HG02943 (cell line): Measurements from ENCODE around the gene BICC1.

Experiments
- ATAC-seq: cut with Tn5 transposase; IDR thresholded peaks from one replicate; pipeline ENCODE4 v1.9.1; 2021; ENCODE audit warnings: mild to moderate bottlenecking, low read depth, moderate library complexity; ENCODE audit not compliant: unreplicated experiment

The BICC1 gene

DNA sequence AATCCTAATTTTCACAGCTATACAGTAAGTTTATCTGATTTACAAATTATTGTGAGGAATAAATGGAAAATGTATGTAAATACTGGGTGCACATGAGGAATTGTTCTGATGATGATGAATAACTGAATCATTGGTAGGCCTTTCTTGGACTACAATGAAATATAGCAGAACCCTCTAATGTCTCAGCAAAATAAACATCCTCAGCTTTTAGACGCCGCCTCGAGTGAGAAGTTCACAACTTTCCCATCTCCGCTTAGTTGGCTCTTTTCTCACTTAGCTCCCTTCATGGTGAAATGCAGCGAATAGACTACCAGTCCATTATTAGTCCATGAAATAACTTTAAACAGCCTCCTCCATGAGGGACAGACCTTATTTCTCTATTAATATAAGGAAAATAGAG lies 182.3 kb downstream of the BICC1 start:
- no peak for ATAC-seq

DNA sequence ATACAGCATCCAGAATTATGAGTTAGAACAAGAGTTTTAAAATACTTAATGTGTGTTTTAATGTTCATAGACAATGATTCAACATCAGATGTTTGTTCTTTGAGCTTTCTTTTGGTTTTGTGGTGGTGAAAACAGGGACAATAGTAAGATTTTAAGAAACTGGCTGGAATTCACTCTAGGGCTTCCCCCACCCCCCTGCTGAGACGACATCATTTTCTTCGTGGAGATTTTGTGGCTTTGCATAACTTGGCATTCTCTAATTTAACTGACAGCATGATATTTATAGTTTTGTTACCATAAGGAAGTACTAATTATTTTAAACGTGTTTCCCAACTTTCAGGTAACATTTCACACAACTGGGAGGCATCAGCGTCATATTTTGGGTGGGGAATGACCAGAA lies 184.1 kb downstream of the BICC1 start:
- ATAC-seq = no peak

DNA sequence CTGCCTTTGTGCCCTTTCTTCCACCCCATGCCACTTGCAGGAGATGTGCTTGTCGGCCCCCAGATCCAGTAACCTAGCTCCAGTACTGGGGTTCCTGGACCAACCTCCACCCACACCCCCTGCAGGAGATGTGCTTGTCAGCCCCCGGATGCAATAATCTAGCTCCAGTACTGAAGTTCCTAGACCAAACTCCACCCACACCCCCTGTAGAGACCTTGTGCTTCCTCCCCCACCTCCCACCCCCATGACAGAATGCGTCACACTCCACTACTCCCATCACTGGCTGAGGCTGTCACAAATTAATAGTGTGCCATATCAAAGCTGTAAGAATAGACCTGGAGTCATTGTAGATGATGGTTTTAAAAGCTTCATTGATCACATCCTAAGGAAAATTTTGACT lies 185.0 kb downstream of the BICC1 start:
- no peak for ATAC-seq

DNA sequence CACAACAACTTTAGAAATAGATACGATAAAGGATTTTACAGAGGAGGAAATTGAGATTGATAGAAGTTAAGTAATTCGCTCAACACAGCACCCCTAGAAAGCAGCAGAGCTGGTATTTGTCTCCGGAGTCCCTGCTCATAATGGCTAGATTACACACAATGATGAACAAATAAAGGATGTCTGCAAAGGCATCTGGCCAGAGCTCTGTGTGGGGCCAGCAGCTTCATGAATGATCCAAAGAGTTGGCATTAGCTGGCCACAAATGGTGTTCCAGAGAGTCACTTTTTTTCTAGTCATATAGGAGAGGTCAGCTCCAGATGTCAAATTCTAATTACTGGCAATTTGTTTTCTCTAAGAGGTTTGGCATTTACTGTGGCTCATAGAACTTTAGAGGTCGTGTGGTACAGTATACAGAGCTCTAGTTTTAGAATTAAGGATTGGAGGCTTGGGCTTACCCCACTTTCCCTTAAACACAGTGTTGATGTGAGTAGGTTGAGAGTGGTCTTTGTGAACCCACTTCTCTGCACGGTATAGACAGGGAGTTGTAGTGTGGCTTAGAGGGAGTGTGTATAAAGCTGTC lies 186.2 kb downstream of the BICC1 start:
- no peak for ATAC-seq

DNA sequence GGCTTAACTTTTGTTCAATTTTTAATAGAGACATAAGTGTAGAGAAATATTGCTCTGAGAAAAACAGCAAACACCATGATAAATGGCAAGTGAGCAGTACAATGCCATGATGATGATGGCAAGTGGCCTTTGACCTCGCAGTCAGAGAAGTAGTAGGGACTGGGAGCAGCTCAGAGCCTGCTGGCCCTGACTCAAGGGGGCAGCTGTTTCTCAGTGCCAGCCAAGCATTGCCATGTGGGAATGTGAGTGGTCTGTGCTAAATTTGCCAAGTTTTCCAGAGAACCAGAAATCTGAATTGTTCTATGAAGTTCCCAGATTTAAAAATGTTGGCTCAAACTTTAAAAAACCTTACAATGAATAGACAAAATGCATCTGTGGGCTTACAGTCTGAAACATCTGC lies 187.9 kb downstream of the BICC1 start:
- ATAC-seq = no peak

DNA sequence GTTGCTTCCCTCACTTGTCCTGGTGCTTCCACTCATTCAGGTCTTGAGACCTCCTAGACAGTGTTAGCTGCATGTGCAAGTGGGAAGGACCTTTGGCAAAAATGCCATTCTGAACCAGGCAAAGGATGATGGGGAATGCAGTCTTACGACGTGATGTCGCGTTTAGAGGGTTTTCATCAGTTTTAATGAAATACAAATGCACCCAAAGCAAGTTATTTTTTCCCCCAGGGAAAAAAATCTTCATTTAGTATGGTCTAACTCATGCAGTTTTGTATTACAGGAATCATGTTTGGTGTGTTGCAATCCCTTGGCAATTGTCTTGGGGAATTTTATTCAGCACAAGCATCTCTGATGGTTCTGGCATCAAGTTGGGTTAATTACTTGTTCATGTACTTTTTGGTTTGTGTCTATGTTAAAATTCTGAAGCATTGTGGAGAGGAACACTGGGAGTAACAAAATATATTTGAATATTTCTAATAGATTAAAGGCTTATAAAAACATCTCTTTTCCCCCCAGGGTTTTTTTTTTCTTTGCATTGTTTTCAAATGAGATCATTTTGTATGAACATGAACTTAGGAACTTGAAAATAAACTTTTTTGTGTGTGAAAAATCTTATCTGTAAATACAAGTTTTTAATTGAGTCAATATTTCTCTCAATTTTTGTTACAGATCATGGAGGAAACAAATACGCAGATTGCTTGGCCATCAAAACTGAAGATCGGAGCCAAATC lies 188.9 kb downstream of the BICC1 start:
- no peak for ATAC-seq

DNA sequence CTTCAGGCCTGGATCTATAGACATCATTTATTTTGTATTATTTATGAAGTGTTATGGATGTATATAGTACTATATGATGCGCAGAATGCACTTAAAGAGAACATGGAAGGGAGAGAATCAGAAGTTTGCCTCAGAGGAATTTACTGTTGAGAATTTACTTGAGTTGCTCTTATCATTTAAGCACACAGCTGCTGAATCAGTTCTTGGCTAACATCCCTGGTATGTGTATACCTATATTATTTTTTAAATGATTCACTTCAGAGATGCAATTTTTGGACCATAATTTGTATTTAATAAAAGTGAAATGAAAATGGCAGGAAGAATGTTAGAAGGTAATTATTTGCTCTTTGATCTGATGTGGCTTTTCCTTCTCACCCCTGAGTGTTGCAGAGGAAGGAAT lies 191.6 kb downstream of the BICC1 start:
- ATAC-seq = no peak

DNA sequence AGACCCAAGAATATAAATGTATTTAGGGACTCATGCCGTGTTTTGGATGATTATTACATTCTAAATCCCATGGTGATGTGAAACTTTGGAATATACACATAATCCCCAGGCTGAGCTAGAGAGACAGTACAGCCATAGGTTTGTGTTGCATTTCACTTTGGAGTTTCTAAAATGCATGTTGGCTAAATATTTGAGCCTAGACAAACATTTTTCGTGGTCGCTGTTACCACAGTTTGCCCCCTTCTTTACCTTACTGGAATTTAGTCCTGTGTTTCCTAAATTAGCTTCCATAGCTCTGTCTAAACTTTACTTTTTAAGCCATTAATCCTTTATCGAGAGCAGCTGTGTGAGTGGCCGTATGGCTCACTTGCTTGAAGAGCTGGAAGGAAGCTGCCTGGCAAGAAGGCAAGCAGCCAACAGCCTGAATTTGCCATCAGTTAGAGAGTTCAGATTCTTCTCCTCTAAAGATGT lies 192.0 kb downstream of the BICC1 start:
- no peak for ATAC-seq

DNA sequence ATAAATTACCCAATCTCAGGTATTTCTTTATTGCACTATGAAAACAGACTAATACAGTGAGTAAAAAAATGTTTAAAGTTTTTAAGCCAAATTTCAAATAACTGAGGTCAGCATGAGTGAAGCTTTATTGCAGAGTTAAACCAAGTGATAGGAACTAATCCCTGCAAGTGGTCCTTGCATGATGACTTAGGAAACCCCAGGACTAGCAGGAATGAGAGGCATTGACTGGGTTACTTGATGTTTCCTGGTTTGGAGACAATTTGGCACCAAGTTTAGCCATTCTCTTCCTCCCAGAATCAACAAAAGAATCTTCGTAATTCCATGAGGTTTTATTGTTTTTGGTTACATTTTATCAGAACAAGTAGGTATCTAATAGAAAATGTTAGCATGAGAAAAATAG lies 194.2 kb downstream of the BICC1 start:
- ATAC-seq = no peak

DNA sequence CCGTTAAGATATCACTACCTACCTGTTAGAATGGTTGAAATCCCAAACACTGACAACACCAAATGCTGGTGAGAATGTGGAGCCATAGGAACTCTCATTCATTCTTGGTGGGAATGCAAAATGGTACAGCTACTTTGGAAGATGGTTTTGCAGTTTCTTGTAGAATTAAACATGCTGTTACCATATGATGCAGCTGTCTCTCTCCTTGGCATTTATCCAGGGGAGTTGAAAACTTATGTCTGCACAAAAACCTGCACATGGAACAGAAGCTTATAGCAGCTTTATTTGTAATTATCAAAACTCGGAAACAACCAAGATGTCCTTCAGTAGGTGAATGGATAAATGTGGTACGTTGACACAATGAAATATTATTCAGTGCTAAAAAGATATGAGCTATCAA lies 199.5 kb downstream of the BICC1 start:
- no peak for ATAC-seq

DNA sequence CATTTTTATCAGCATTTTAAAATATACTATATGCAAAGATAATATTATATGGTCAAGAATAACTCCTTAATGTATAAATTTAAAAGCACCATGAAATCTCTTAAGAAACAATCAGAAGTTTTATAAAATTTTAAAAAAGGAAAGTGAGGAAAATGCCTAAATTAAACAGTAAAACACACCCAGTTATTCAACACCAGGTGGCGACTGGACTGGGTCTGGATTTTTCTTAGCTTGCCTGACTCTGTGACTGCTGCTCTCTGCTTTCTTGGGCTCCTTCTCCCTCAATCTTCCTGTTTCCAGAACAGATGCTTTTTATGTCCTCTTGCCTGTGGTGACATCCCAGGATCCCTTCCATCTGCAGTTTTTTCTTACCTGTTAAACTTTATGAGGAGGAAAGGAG lies 200.3 kb downstream of the BICC1 start:
- no peak for ATAC-seq

DNA sequence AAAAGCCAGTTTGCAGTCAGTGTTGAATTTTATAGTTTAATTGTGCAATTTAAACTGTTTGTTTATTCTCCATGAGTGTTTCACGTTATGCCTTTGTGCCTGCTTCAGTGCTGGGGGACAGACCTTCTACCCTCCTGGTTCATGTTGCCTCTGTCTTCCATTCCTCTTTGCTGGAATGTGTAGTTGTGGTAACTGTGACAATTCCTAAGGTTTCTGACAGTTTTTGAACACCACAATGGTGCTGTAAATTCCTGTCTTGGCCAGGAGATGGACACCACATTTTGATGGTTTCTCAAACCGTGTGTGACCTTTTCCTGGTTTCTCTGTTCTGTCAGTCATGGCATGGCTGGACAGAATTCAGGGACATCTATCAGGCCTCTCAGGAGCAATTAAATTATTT lies 201.7 kb downstream of the BICC1 start:
- ATAC-seq = no peak

DNA sequence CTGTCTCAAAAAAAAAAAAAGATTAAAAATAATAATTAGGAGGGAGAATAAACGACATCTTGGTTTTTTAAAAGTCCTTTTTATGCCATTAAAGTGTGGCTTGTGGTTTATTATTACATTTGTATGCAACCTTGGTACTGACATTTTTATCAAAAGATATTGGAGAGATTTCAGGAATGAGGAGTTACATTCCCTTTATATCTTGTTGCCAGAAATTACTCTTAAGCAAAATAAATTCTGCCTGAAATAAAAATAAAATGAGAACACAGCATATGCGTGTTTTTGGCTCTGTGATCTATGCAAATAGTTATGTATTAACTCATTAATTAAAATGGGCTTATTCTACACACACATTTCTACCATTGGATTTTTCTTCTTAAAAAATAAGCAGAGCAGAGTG lies 202.4 kb downstream of the BICC1 start:
- no peak for ATAC-seq

DNA sequence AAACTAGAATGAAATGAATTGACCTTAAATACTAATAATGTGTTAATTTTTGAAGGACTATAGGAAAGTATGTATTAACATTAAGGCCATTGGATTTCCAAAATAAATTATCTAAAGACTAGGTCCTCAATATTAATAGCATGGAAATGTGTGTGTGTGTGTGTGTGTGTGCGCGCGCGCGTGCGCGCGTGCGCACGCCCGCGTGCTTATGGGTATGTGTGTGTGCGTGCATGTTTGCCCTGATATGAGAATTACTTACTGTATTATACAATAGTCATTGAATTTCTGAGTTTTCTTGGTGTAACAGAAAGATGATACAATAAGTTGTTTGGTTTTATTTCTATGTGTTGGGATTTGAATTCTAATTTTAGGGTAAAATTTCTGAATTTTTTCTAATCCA lies 205.9 kb downstream of the BICC1 start:
- ATAC-seq = no peak

DNA sequence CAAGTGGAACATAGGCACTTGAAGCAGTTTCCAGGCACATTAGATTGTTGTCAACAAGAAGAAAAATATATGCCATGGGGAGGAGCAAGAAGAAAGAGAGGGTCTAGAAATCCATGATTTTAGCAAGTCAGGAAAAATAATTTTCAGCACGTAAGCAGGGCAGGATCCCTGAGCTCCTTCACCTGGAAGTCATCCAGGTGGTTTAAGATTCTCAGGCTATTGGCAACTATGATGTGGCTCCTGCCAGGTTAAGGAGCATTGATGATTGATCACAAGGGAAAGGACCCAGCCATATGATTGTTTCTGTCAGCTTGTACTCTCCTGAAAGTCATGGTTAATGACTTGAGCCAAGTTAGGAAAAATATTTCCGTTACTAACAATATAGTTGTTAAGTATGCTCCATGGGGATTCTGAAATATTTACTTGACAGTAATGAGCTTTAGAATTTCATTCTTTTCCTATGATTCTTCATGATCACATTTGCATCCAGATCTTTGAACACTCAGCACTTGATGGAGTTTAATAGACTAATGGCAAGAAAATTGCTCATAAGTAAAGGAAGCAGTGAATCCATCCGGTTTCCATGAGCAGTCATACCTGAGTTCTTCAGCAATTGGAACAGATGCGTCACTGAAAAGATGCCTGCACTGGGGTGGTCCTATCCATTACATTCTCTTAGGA lies 209.1 kb downstream of the BICC1 start:
- no peak for ATAC-seq

DNA sequence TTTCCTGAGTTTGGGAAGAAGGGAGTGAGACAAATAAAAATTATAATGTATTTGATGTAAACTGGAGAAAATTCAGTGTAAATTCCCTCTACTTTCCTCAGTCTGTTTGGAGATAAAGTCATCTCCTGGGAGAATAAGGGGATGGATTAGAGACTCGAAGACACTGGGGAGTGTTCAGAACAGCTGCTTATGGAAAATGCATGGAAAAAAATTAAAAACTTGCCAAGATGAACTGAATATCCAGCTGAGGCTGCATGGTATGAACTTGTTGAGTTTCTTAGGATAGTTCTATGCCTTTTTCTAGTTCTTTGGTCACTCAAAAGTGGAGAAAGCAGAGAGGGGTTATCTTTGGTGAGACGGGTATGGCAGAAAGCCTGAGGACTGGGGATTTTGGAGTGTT lies 210.5 kb downstream of the BICC1 start:
- ATAC-seq = no peak

DNA sequence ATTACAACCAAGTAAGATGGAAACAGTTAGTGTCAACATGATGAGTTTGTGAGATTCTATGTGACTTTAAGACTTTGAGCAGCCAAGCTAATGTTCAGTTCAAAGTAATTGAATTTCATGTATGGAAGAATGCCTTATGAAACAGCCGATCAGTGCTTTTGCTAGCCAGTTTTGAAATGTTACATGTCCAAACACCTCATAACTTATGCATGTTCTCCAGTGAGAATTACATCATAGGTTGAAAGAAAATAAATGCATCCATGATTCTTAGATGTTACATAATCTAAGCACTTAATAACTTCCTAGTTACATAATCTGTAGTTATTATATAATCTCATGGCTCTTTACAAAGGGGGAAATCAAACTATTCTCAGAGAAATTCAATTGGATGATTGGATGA lies 211.3 kb downstream of the BICC1 start:
- no peak for ATAC-seq

DNA sequence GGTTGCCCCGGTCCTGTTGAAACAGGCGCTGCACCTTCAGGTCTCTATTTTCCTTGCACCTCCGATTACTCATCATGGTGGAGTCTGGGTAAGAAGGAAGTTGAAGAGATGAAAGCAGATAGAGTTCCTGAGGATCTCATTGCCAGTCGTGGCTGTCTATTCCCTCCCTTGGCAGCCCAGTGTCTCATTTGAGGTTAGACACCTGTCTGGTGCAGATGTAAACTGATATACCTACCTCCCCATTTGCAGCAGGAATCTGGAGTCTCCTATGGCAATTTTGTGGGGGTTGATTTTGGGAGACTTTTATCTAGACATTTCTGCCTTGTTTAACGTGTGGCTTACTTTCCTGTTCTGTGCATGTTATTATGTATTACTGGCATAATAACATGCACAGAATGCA lies 212.1 kb downstream of the BICC1 start:
- ATAC-seq = no peak

DNA sequence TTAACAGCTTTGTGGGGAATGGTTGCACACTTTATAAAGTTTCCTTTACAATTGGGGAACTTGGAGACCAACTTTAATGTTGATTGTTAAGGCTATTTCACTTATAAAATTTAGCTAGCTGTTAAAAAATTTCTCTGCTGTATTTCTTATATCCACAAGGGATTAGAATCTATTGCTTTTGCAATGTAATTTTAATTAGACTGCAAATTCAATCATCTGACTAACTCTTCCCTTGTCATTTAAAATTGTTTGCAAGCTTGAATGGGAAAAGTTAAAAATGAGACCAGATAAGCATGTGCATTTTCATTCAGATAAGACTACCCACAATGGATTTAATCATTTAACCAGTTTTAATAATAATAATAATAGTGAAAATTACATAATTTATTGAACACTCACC lies 213.2 kb downstream of the BICC1 start:
- no peak for ATAC-seq

DNA sequence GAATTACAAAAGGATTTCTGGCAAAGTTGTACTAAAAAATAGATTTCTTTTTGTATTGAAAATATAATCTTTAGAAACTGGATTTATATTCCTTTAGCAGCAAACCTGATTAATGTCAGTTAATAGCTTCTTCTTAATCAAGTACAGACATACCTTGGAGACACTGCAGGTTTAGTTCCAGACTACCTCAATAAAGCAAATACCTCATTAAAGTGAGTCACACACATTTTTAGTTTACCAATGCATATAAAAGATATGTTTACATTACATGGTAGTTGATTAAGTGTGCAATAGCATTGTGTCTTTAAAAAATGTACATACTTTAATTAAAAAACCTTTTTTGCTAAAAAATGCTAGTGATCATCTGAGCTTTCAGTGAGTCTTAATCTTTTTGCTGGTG lies 215.0 kb downstream of the BICC1 start:
- ATAC-seq = no peak

DNA sequence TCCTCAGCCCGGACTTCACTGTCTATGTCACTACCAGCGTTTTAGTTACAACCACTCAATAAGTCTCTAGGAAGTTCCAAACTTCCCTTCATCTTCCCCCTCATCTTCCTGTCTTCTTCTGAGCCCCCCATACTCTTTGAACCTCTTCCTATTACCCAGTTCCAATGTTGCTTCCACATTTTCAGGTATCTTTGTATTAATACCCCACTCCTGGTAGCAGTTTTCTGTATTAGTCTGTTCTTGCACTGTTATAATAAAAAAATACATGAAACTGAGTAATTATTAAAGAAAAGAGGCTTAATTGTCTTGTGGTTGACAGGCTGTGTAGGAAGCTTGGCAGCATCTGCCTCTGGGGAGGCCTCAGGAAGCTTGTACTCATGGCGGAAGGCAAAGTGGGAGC lies 218.6 kb downstream of the BICC1 start:
- no peak for ATAC-seq

DNA sequence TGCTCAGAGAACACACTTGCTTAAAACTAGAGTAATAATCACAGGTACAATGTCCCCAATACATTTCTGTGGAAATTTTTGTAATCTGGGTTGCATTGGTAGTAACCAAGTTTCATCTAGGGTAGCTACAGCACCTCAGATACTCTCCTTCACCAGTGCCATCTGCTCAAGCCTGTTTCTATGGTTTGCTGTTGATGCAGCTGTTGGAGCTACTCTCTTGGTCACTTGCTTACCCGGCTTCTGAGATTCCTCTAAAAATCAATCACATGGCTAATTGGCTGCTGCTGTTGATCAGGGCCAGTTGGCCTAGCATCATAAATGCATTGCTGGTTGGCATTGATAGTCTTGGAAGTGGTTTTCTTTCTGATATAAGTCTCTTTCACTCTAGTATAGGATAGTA lies 220.8 kb downstream of the BICC1 start:
- ATAC-seq = no peak
